GM18909 (cell line): ENCODE results near the gene NT5M.
A peak's percentile ranks its signal among the peaks of the same experiment; 100 is the strongest.

Source experiments
- ATAC-seq: cut with Tn5 transposase; IDR thresholded peaks from one replicate; pipeline ENCODE4 v1.9.1; 2021; ENCODE audit warnings: mild to moderate bottlenecking; ENCODE audit not compliant: unreplicated experiment, poor library complexity

Gene NT5M

DNA sequence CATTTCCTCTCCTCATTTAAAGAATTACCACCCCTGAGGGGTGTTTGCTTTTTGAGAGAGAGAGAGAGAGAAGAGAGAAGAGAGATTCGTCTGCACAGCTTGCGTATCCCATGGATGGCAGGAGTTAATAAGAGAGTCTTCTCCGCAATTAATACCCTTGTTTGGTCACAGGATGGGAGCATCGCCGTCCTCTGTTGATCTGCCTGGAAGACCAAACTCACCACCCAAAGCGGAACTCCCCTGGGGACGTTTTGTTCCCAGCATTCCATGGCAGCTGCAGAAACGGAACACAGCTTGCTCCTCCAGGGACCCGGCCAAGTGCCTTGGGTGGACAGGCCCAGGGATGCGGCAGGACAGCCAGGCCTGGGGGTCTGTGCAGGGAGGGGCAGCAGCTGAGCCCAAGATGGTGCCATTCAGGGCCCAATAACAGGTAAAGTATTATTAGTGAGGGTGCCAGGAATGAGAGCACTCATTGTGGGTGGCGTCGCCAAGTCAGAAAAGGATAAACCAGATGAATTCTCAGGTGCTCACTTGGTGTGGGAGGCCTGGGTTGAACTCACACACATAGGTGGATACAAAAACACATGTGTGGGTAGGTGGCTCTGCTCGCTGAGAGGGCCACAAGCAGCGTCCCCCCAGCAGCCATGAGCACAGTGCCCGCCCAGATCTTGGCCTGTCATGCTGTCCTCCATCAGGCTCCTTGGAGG is 83.1 kb downstream of the NT5M start:
- ATAC-seq: no peak

DNA sequence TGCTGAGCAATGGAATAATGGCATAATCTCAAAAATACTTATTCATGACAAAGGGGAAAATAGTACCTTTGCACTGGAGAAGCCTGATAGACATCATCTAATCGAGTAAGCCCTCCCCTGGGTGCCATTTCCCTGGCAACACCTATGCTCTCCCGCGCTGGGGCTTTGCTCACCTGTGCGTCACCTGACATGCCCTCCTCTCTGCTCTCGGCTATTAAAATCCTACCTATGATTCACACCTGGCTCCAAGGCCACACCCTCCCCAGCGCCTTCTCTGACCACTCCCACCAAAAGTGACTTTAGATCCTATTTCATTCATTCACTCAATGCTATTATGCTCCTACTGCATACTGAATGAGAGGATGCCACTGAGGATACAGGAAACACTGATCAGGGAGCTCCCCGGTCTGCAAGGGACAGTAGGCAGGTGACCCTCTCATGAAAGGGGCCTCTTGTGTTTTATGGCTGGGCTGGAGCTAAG is 83.9 kb downstream of the NT5M start:
- no peak for ATAC-seq

DNA sequence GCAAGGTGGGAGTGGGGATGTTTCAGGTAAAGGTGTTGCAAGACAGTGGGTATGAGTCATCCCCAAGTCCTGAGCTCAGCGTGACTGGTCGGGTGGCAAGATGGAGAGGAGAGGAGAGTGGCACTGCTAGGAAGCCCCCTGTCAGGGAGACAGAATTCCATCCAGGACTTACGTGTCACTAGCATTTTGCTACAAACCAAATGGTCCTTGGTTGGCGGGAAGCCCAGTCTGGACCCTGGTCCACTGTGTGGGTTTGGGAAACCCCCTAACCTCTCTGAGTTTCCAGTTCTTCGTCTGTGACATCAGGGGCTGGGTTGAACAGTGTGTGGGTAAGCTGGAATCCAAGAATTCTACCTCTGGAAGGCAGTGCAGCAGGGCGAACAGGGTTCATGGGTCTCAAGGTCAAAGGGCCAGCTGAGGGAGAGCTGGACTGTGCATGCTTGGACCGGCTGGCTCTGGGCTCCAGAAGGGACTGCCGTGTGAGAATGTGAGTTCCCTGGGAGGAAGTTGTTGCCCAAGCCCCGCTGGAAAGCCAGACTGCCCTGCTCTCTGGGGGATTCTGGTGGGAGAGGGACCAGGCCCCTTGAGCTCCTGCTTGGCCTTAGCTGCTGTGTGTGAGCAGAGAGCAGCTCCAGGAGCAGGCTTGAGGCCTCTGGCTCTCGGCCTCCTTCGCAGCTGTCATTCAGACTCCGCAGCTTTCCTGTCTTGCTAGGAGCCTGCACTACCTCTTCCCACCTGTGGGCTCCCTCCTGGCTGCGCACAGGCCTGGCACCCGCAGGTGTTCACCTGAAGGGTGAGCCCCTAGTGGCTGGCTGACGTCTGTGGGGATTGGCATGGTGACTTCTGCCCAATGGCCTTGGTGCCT is 84.6 kb downstream of the NT5M start:
- no peak for ATAC-seq

DNA sequence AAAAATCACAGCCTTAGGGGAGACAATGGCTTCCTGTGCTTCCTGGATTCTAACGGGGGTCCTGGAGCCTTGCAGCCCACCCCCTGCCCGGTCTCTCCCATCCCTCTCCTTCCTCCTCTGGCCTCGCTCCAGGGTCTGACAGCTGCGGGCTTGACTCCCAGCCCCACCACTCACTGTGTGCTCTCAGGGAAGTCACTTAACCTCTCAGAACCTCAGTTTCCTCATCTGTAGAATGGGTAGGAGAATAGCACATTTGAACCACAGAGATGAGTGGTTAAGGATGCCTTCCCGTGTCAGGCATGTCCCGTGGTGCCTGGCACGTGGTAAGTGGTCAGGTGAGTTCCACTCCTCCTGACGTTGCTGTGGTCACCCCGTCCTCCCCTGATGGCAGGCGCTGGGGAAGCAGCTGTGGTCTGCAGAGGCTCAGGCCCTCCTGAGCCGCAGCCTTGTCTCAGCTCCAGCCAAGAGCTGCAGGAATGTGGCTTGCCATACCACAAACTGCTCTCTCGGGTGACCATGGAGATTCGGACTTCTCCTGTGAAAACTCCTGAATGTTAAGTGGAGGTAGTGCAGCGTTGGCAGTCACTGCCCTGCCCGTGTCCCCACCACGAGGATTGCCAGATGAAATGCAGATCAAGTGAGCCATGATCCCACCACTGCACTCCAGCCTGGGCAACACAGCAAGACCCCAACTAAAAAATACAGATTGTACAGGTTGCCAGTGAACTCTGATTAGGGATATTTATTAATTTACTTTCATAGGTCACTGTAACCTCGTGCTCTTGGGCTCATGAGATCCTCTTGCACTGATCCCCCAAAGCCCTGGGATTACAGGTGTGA is 85.7 kb downstream of the NT5M start:
- no peak for ATAC-seq

DNA sequence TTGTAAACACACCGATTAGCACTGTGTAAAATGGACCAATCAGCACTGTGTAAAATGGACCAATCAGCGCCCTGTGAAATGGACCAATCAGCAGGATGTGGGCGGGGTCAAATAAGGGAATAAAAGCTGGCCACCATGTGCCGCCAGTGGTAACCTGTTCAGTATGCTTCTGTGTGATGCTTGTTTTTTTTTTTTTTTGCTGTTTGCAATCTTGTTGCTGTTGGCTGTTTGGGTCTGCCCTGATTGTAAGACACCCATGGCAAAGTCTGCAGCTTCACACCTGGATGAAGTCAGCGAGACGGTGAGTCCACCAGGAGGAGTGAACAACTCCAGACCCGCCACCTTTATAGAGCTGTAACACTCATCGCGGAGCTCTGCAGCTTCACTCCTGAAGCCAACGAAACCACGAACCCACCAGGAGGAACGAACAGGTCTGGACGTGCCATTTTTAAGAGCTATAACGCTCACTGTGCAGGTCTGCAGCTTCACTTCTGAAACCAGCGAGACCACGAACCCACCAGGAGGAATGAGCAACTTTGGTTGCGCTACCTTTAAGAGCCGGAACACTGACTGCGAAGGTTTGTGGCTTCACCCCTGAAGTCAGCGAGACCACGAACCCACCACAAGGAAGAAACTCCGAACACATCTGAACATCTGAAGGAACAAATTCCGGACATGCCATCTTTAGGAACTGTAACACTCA is 88.6 kb downstream of the NT5M start:
- ATAC-seq: peak; percentile 40

- no peak for ATAC-seq
Observed at GRCh38 chr17:17393976-17394375, 90.8 kb downstream of the NT5M start.

GRCh38 chr17:17394494-17394893 is 91.3 kb downstream of the NT5M start:
- ATAC-seq: no peak

DNA sequence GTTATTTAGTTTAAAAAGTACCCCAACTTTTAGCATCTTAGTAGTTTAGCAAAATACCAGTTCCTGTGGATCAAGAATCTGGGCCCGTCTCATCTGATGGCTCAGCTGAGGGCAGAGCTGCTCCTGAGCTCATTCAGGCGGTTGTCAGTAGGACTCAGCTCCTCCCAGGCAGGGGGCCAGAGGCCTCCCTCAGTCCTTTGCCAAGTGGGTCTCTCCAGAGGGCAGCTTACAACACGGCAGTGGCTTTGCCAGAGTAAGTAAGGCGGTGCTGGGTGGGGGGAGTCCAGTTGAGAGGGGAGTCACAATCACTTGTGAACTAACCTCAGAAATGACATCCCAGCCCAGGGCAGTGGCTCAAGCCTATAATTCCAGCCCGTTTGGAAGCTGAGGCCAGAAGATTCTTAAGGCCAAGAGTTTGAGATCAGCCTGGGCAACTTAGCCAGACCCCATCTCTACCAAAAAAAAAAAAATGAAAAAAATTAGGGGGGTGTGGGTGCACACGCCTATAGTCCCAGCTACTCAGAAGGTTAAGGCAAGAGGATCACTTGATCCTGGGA is 92.2 kb downstream of the NT5M start:
- no peak for ATAC-seq

GRCh38 chr17:17395885-17396284 is 92.7 kb downstream of the NT5M start:
- no peak for ATAC-seq
